HepG2 (cell line): Measurements from ENCODE around the gene KCNK17. TPM values are rescaled to one million over a fixed set of nuclear protein-coding genes. Genes with fewer than 3 reads are reported as not detected.

Experiments used
- ATAC-seq: fragments of 200-7000 bp; cut with Tn5 transposase; 3 replicates; pipeline ENCODE4 v1.9.1; 2020; ENCODE audit warnings: mild to moderate bottlenecking, moderate library complexity
- BruUV-seq: library from RNA; stranded (reverse); fragments of 400-500 nt; replicated peaks from 2 replicates; lab custom pipeline; 2021; lab: Mats Ljungman, UMichigan
- CTCF ChIA-PET: fragments of 300-600 bp; formaldehyde crosslinking; extraction: SDS; loops from one replicate; lab custom pipeline; 2021; ENCODE audit warnings: low total read pairs, inconsistent platforms, low intra/inter-chr PET ratio; lab: Yijun Ruan, JAX
- POLR2A ChIA-PET: fragments of 350-600 bp; sonication (Branson Sonifier 250); formaldehyde crosslinking; loops from one replicate; lab custom pipeline; 2020; ENCODE audit warnings: antibody characterized with exemption, inconsistent platforms; lab: Yijun Ruan, JAX
- DNase-seq: peaks from one replicate; pipeline ENCODE4 v3.0.0-alpha.2; 2015; ENCODE audit warnings: low spot score
- FAIRE-seq: peaks from 3 replicates; lab custom pipeline; 2011; peaks lifted over from hg19 to GRCh38; lab: Jason Lieb, UNC
- H2AFZ ChIP-seq: one replicate; pipeline ENCODE4 v1.6.1; 2011; ENCODE audit warnings: low read length, inconsistent platforms
- H3K27ac ChIP-seq: fragments of 300-600 bp; 3 replicates; pipeline ENCODE4 v1.8.0; 2011; ENCODE audit warnings: mixed run types, mild to moderate bottlenecking, mixed read lengths, low read length, inconsistent platforms; ENCODE audit not compliant: insufficient read depth; ENCODE audit errors: extremely low read length
- H3K27me3 ChIP-seq, 2 experiments: fragments of 200-600 bp in 1 of 2; 2 replicates in 1 of 2; 3 replicates in 1 of 2; pipeline versions ENCODE4 v1.6.0 to v1.8.0; 2011; ENCODE audit warnings: low read length in 2 of 2, mild to moderate bottlenecking in 2 of 2, moderate library complexity in 2 of 2, inconsistent platforms in 1 of 2; ENCODE audit not compliant: insufficient read depth in 2 of 2, control insufficient read depth in 1 of 2
- H3K36me3 ChIP-seq, 2 experiments: fragments of 200-600 bp in 1 of 2; replicated peaks in 1 of 2; 2 replicates in 1 of 2; 3 replicates in 1 of 2; pipeline versions ENCODE4 v1.5.1 to v1.8.0; 2011; ENCODE audit warnings: low read length in 2 of 2, inconsistent platforms in 1 of 2; ENCODE audit not compliant: insufficient read depth in 2 of 2, control insufficient read depth in 1 of 2
- H3K4me1 ChIP-seq: 2 replicates; pipeline ENCODE4 v1.5.1; 2012; ENCODE audit warnings: low read length, inconsistent platforms; ENCODE audit not compliant: insufficient read depth
- H3K4me2 ChIP-seq: 2 replicates; pipeline ENCODE4 v1.6.0; 2011; ENCODE audit warnings: low read depth, low read length, inconsistent platforms
- H3K4me3 ChIP-seq, 3 experiments: fragments of 200-600 bp in 1 of 3; sonication (generic), shearing (Covaris generic) in 1 of 3; replicated peaks in 1 of 3; 2 replicates each; pipeline ENCODE4 v1.5.1; 2011 to 2016; ENCODE audit warnings: low read length in 3 of 3, inconsistent platforms in 2 of 3, low read depth in 2 of 3, mild to moderate bottlenecking in 2 of 3, control low read depth in 1 of 3, mixed read lengths in 1 of 3; ENCODE audit not compliant: insufficient read depth in 1 of 3
- H3K79me2 ChIP-seq: one replicate; pipeline ENCODE4 v1.6.1; 2011; ENCODE audit warnings: low read length, inconsistent platforms; ENCODE audit not compliant: insufficient read depth
- H3K9ac ChIP-seq: 2 replicates; pipeline ENCODE4 v1.6.0; 2011; ENCODE audit warnings: mild to moderate bottlenecking, low read depth, low read length, inconsistent platforms; ENCODE audit not compliant: insufficient read depth
- H3K9me3 ChIP-seq: 2 replicates; pipeline ENCODE4 v1.5.1; 2012; ENCODE audit warnings: mild to moderate bottlenecking, low read length
- H4K20me1 ChIP-seq: 2 replicates; pipeline ENCODE4 v1.6.0; 2011; ENCODE audit warnings: inconsistent platforms, mild to moderate bottlenecking, low read length, moderate library complexity; ENCODE audit not compliant: insufficient read depth
- BRF2 ChIP-seq: sonication (generic); formaldehyde crosslinking; IDR thresholded peaks from 2 replicates; pipeline ENCODE4 v1.8.1; 2022; ENCODE audit warnings: mild to moderate bottlenecking, missing genetic modification reagents
- ELK4 ChIP-seq: sonication (generic); formaldehyde crosslinking; IDR thresholded peaks from 2 replicates; pipeline ENCODE4 v1.9.0; 2021; ENCODE audit warnings: missing genetic modification reagents, borderline replicate concordance
- GMEB1 ChIP-seq: sonication (generic); formaldehyde crosslinking; IDR thresholded peaks from 2 replicates; pipeline ENCODE4 v1.5.1; 2020; ENCODE audit warnings: missing genetic modification reagents, mild to moderate bottlenecking, borderline replicate concordance
- HNRNPK ChIP-seq: fragments of 200-400 bp; formaldehyde crosslinking; IDR thresholded peaks from 2 replicates; pipeline ENCODE4 v1.6.1; 2018; ENCODE audit warnings: low read length, low read depth, moderate library complexity, mild to moderate bottlenecking; ENCODE audit not compliant: poor library complexity, severe bottlenecking
- IKZF5 ChIP-seq: IDR thresholded peaks from 2 replicates; pipeline ENCODE4 v1.6.1; 2018; ENCODE audit warnings: missing genetic modification reagents, mild to moderate bottlenecking, missing compliant biosample characterization
- IRX3 ChIP-seq: sonication (generic); formaldehyde crosslinking; IDR thresholded peaks from 2 replicates; pipeline ENCODE4 v1.8.1; 2023; ENCODE audit warnings: mild to moderate bottlenecking, low read depth, missing genetic modification reagents, borderline replicate concordance
- POGZ ChIP-seq: sonication (generic); formaldehyde crosslinking; IDR thresholded peaks from 2 replicates; pipeline ENCODE4 v1.4.0; 2020; ENCODE audit warnings: mild to moderate bottlenecking, missing genetic modification reagents
- PRMT3 ChIP-seq: sonication (generic); formaldehyde crosslinking; IDR thresholded peaks from 2 replicates; pipeline ENCODE4 v1.8.1; 2022; ENCODE audit warnings: low read depth, mild to moderate bottlenecking, moderate library complexity, missing genetic modification reagents, borderline replicate concordance
- STAT5B ChIP-seq: sonication (generic); formaldehyde crosslinking; IDR thresholded peaks from 2 replicates; pipeline ENCODE4 v1.4.0; 2020; ENCODE audit warnings: missing genetic modification reagents
- ZMYM2 ChIP-seq: sonication (generic); formaldehyde crosslinking; IDR thresholded peaks from 2 replicates; pipeline ENCODE4 v1.8.0; 2022; ENCODE audit warnings: mild to moderate bottlenecking, missing genetic modification reagents
- ZMYM3 ChIP-seq: sonication (generic); formaldehyde crosslinking; IDR thresholded peaks from 2 replicates; pipeline ENCODE4 v1.5.1; 2020; ENCODE audit warnings: mild to moderate bottlenecking, missing genetic modification reagents
- ZNF430 ChIP-seq: sonication (generic); formaldehyde crosslinking; IDR thresholded peaks from 2 replicates; pipeline ENCODE4 v1.9.0; 2021; ENCODE audit warnings: mild to moderate bottlenecking, missing genetic modification reagents
- ZNF574 ChIP-seq: sonication (generic); formaldehyde crosslinking; IDR thresholded peaks from 2 replicates; pipeline ENCODE4 v1.4.0; 2020; ENCODE audit warnings: missing genetic modification reagents
- ZNF709 ChIP-seq: sonication (generic); formaldehyde crosslinking; IDR thresholded peaks from 2 replicates; pipeline ENCODE4 v1.5.0; 2020; ENCODE audit warnings: mild to moderate bottlenecking, missing genetic modification reagents
- ZNF766 ChIP-seq: sonication (generic); formaldehyde crosslinking; IDR thresholded peaks from 2 replicates; pipeline ENCODE4 v1.5.0; 2020; ENCODE audit warnings: missing genetic modification reagents, borderline replicate concordance
- WGBS: methylation state at CpG from one replicate; pipeline ENCODE4 v1.1.6; 2017; ENCODE audit warnings: low lambda C conversion rate; 5-methylcytosine and 5-hydroxymethylcytosine counted together
- in situ Hi-C: cut with HindIII; loops from 2 replicates; pipeline ENCODE4 v1.10.0; 2017; ENCODE audit warnings: low pct_unique_long_range_greater_than_20kb; ENCODE audit not compliant: extremely low pct_ligation_motif_present
- intact Hi-C: fragments of 100-400 bp; cut with micrococcal nuclease; formaldehyde crosslinking; loops from one replicate; pipeline ENCODE4 v1.10.0; 2022; ENCODE audit not compliant: unreplicated experiment
- polyA plus RNA-seq, 8 experiments: library from polyadenylated mRNA; depleted of rRNA in 3 of 8; stranded (reverse) in 7 of 8; unstranded in 1 of 8; fragments of >200 nt; fragmentation: Illumina TruSeq in 4 of 8; extraction: Trizol in 4 of 8; gene quantifications; 2 replicates each; pipeline versions ENCODE4 v1.2.1 to v1.2.3, GENCODE V29; 2011 to 2016; ENCODE audit warnings: low read depth in 4 of 8, missing spikeins in 1 of 8, mixed read lengths in 1 of 8; ENCODE audit not compliant: insufficient read depth in 1 of 8
- total RNA-seq, 5 experiments: library from RNA; depleted of rRNA; stranded (reverse); fragments of >200 nt; fragmentation: Illumina TruSeq; extraction: Trizol; gene quantifications; 2 replicates each; pipeline ENCODE4 v1.2.3, GENCODE V29; 2016; ENCODE audit warnings: low read depth in 1 of 5

KCNK17 gene
- total and polyA plus RNA-seq, 2 of the 13 experiments (the other 11 are each of a cell fraction or from before 2014, with no cell fraction given), result not detected

- BruUV-seq, result no TSS peak
- in situ Hi-C loops, result no loop called here
- H4K20me1 ChIP-seq, result no peaks in the 10 kb centered on the region; the same call in 1 of the 2 replicates
- ChIA-PET POLR2A (no interaction called here), CTCF (no interaction called here)
- FAIRE-seq, result no peak
- 28% methylated on average over 9 of the region's 9 CpGs for WGBS
- intact Hi-C loops, result no loop called here
- no peak overlapping the region for H3K4me3 ChIP-seq
- H2AFZ ChIP-seq, result no peak overlapping the region
- no peaks in the 10 kb centered on the region for H3K36me3 ChIP-seq
- DNase-seq, result no peak
- no peak for ATAC-seq
- TF ChIP-seq ZNF430 (CRISPR knock-in tag) (no peak), ZMYM3 (CRISPR knock-in tag) (no peak), ZMYM2 (CRISPR knock-in tag) (no peak), POGZ (CRISPR knock-in tag) (no peak), HNRNPK (no peak), BRF2 (CRISPR knock-in tag) (no peak), STAT5B (no peak), ZNF574 (no peak), IRX3 (no peak), ZNF709 (CRISPR knock-in tag) (no peak), PRMT3 (CRISPR knock-in tag) (no peak), GMEB1 (no peak), ELK4 (no peak), IKZF5 (CRISPR knock-in tag) (no peak), ZNF766 (no peak)
- H3K9me3 ChIP-seq, result no peaks in the 10 kb centered on the region
- H3K27ac ChIP-seq, result no peak overlapping the region
- no peak overlapping the region for H3K9ac ChIP-seq
- H3K79me2 ChIP-seq, result no peaks in the 10 kb centered on the region
- no peaks in the 10 kb centered on the region for H3K4me1 ChIP-seq
- H3K4me2 ChIP-seq, result no peak overlapping the region
- no peaks in the 10 kb centered on the region for H3K27me3 ChIP-seq
These were observed 46.2 kb upstream of the KCNK17 start for GRCh38 chr6:39360378-39360777.
